K562 (cell line): ENCODE data around the gene TRIM65. TPM values are rescaled to one million over a fixed set of nuclear protein-coding genes. Genes with fewer than 3 reads are reported as not detected.

Experiments
- AFF4 ChIP-seq: sonication (generic); formaldehyde crosslinking; IDR thresholded peaks from 2 replicates; pipeline ENCODE4 v1.8.0; 2023; ENCODE audit warnings: mild to moderate bottlenecking, missing genetic modification reagents
- KDM2B ChIP-seq: fragments of 250-450 bp; sonication (Bioruptor Pico); IDR thresholded peaks from 2 replicates; pipeline ENCODE4 v1.8.0; 2021; ENCODE audit warnings: mild to moderate bottlenecking, moderate library complexity
- MTF1 ChIP-seq: fragments of 250-450 bp; sonication (Bioruptor Pico); IDR thresholded peaks from 2 replicates; pipeline ENCODE4 v1.9.0; 2021; ENCODE audit warnings: moderate library complexity, mild to moderate bottlenecking, inconsistent platforms, borderline replicate concordance
- POLR2A ChIP-seq: fragments of 450-650 bp; conservative IDR thresholded peaks from 2 replicates; pipeline ENCODE4 v1.6.1; 2016
- TFAM ChIP-seq: fragments of 250-450 bp; sonication (Bioruptor Pico); conservative IDR thresholded peaks from 2 replicates; pipeline ENCODE4 v1.5.0; 2021; ENCODE audit warnings: mild to moderate bottlenecking, moderate library complexity
- ZNF146 ChIP-seq: IDR thresholded peaks from one replicate; pipeline ENCODE4 v1.6.1; 2018; ENCODE audit warnings: missing compliant biosample characterization; ENCODE audit not compliant: unreplicated experiment
- polyA plus RNA-seq, 8 experiments: library from polyadenylated mRNA; depleted of rRNA in 4 of 8; stranded (reverse) in 5 of 8; unstranded in 3 of 8; fragments of >200 nt; fragmentation: Nextera tagmentation in 2 of 8; fragmentation: Illumina TruSeq in 1 of 8; extraction: Ambion mirVana in 2 of 8; extraction: Trizol in 1 of 8; gene quantifications; 2 replicates each; pipeline versions ENCODE4 v1.2.1 to v1.2.3, GENCODE V29; 2011 to 2014; ENCODE audit warnings: inconsistent platforms in 1 of 8, missing spikeins in 1 of 8
- total RNA-seq, 7 experiments: library from RNA; depleted of rRNA in 6 of 7; stranded (reverse); fragments of >200 nt in 6 of 7; fragmentation: Illumina TruSeq in 2 of 7; extraction: Trizol in 2 of 7; gene quantifications; 2 replicates each; pipeline versions ENCODE4 v1.2.1 to v1.2.3, GENCODE V29; 2011 to 2021; ENCODE audit warnings: low replicate concordance in 1 of 7
- TF ChIP-seq, protein P1 (sequence below): fragments of 450-650 bp; IDR thresholded peaks from 2 replicates; pipeline ENCODE4 v1.6.1; 2018; ENCODE audit not compliant: partially characterized antibody
- TF ChIP-seq, protein P2 (sequence below): sonication (generic); formaldehyde crosslinking; IDR thresholded peaks from 2 replicates; pipeline ENCODE4 v1.8.0; 2022; ENCODE audit warnings: mild to moderate bottlenecking, missing genetic modification reagents
- TF ChIP-seq, protein P3 (sequence below), 3 experiments: fragments of 200-800 bp in 1 of 3; sonication (Bioruptor generic) in 1 of 3; sonication (generic) in 1 of 3; formaldehyde crosslinking in 1 of 3; IDR thresholded peaks; 2 replicates each; pipeline versions ENCODE4 v1.6.1 to v1.8.0; 2016 to 2022; ENCODE audit warnings: mild to moderate bottlenecking in 2 of 3, missing compliant biosample characterization in 2 of 3, missing genetic modification characterization in 2 of 3, missing genetic modification reagents in 1 of 3

The TRIM65 gene
- total and polyA plus RNA-seq, 9 of the 15 experiments (the other 6 are each of a cell fraction or from before 2014, with no cell fraction given): 2.8 to 45.7 (median 22.9) TPM

- TF ChIP-seq, protein P1, sequence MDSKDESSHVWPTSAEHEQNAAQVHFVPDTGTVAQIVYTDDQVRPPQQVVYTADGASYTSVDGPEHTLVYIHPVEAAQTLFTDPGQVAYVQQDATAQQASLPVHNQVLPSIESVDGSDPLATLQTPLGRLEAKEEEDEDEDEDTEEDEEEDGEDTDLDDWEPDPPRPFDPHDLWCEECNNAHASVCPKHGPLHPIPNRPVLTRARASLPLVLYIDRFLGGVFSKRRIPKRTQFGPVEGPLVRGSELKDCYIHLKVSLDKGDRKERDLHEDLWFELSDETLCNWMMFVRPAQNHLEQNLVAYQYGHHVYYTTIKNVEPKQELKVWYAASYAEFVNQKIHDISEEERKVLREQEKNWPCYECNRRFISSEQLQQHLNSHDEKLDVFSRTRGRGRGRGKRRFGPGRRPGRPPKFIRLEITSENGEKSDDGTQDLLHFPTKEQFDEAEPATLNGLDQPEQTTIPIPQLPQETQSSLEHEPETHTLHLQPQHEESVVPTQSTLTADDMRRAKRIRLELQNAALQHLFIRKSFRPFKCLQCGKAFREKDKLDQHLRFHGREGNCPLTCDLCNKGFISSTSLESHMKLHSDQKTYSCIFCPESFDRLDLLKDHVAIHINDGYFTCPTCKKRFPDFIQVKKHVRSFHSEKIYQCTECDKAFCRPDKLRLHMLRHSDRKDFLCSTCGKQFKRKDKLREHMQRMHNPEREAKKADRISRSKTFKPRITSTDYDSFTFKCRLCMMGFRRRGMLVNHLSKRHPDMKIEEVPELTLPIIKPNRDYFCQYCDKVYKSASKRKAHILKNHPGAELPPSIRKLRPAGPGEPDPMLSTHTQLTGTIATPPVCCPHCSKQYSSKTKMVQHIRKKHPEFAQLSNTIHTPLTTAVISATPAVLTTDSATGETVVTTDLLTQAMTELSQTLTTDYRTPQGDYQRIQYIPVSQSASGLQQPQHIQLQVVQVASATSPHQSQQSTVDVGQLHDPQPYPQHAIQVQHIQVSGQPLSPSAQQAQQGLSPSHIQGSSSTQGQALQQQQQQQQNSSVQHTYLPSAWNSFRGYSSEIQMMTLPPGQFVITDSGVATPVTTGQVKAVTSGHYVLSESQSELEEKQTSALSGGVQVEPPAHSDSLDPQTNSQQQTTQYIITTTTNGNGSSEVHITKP: peak; percentile 48
- TF ChIP-seq POLR2A: peak; percentile 98
- no peak for TF ChIP-seq KDM2B (CRISPR knock-in tag)
- TF ChIP-seq, protein P2, sequence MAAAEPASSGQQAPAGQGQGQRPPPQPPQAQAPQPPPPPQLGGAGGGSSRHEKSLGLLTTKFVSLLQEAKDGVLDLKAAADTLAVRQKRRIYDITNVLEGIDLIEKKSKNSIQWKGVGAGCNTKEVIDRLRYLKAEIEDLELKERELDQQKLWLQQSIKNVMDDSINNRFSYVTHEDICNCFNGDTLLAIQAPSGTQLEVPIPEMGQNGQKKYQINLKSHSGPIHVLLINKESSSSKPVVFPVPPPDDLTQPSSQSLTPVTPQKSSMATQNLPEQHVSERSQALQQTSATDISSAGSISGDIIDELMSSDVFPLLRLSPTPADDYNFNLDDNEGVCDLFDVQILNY: peak; percentile 74; the same call in 1 of the 2 replicates
- no peak for TF ChIP-seq ZNF146 (CRISPR knock-in tag)
- no peak for TF ChIP-seq MTF1 (CRISPR knock-in tag)
- no peak for TF ChIP-seq TFAM (CRISPR knock-in tag)
- TF ChIP-seq, protein P3, sequence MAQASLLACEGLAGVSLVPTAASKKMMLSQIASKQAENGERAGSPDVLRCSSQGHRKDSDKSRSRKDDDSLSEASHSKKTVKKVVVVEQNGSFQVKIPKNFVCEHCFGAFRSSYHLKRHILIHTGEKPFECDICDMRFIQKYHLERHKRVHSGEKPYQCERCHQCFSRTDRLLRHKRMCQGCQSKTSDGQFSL (CRISPR knock-in tag; IDR thresholded peaks at IDR 0.05): no peak; the same call in 1 of the 2 replicates
- TF ChIP-seq, protein P3 (tag; IDR thresholded peaks at IDR 0.05): no peak
- no peak; the same call in none of the 2 replicates for TF ChIP-seq AFF4 (CRISPR knock-in tag)
Measured at GRCh38 chr17:75855310-75856061, 41.3 kb downstream of the TRIM65 start, which contains the start of gene WBP2 (continued).
